SK-N-SH (cell line): ENCODE data around the gene GORASP1. TPM values are rescaled to one million over a fixed set of nuclear protein-coding genes. Genes with fewer than 3 reads are reported as not detected.
A peak's percentile ranks its signal among the peaks of the same experiment; 100 is the strongest.

Source experiments
- CTCF ChIA-PET: fragments of 300-600, 350-600 bp; formaldehyde crosslinking; extraction: SDS; loops from one replicate; lab custom pipeline; 2021; lab: Yijun Ruan, JAX
- POLR2A ChIA-PET: fragments of 350-600 bp; sonication (Branson Sonifier 250); formaldehyde crosslinking; extraction: SDS; loops from one replicate; lab custom pipeline; 2020; ENCODE audit warnings: antibody characterized with exemption, inconsistent platforms; lab: Yijun Ruan, JAX
- DNase-seq: peaks from one replicate; pipeline ENCODE4 v3.0.0; 2012
- H2AFZ ChIP-seq: fragments of 200-600 bp; sonication (generic); 2 replicates; pipeline ENCODE4 v1.8.1; 2016; ENCODE audit warnings: antibody characterized with exemption, mild to moderate bottlenecking, low read depth
- H3F3A ChIP-seq: fragments of 200-600 bp; sonication (generic); replicated peaks from 2 replicates; pipeline ENCODE3; 2016; ENCODE audit warnings: antibody characterized with exemption, mild to moderate bottlenecking; ENCODE audit not compliant: insufficient read depth
- H3K27ac ChIP-seq, 2 experiments: fragments of 200-500 bp in 1 of 2; fragments of 200-600 bp in 1 of 2; sonication (Bioruptor generic) in 1 of 2; sonication (generic), shearing (Covaris generic) in 1 of 2; 2 replicates each; pipeline versions ENCODE4 v1.5.1 to v1.6.1; 2014 to 2016; ENCODE audit warnings: low read depth in 2 of 2, inconsistent platforms in 1 of 2, low read length in 1 of 2, mild to moderate bottlenecking in 1 of 2, mixed read lengths in 1 of 2
- H3K27me3 ChIP-seq: fragments of 200-600 bp; sonication (generic), shearing (Covaris generic); 2 replicates; pipeline ENCODE4 v1.6.1; 2016; ENCODE audit warnings: mixed run types; ENCODE audit not compliant: insufficient read depth
- H3K36me3 ChIP-seq, 2 experiments: fragments of 200-500 bp in 1 of 2; fragments of 200-600 bp in 1 of 2; sonication (Bioruptor generic) in 1 of 2; sonication (generic) in 1 of 2; replicated peaks in 1 of 2; 2 replicates each; pipeline versions ENCODE3 to v1.5.1; 2014 to 2016; ENCODE audit warnings: low read length in 1 of 2, mild to moderate bottlenecking in 1 of 2; ENCODE audit not compliant: insufficient read depth in 2 of 2, control insufficient read depth in 1 of 2
- H3K4me1 ChIP-seq, 2 experiments: fragments of 200-500 bp in 1 of 2; fragments of 200-600 bp in 1 of 2; sonication (Bioruptor generic) in 1 of 2; sonication (generic), shearing (Covaris generic) in 1 of 2; 2 replicates each; pipeline versions ENCODE4 v1.5.1 to v1.6.1; 2014 to 2016; ENCODE audit warnings: low read depth in 1 of 2, low read length in 1 of 2, mixed run types in 1 of 2; ENCODE audit not compliant: insufficient read depth in 2 of 2, control insufficient read depth in 1 of 2
- H3K4me2 ChIP-seq: fragments of 200-600 bp; sonication (generic), shearing (Covaris generic); 2 replicates; pipeline ENCODE4 v1.6.1; 2017; ENCODE audit warnings: mixed run types
- H3K4me3 ChIP-seq, 2 experiments: fragments of 200-500 bp in 1 of 2; fragments of 200-600 bp in 1 of 2; sonication (Bioruptor generic) in 1 of 2; sonication (generic), shearing (Covaris generic) in 1 of 2; 2 replicates each; pipeline versions ENCODE4 v1.5.1 to v1.8.1; 2014 to 2016; ENCODE audit warnings: low read depth in 2 of 2, inconsistent platforms in 1 of 2, low read length in 1 of 2, mild to moderate bottlenecking in 1 of 2, mixed read lengths in 1 of 2, moderate library complexity in 1 of 2
- H3K79me2 ChIP-seq: fragments of 200-600 bp; sonication (generic); 2 replicates; pipeline ENCODE4 v1.8.1; 2017; ENCODE audit warnings: mild to moderate bottlenecking; ENCODE audit not compliant: insufficient read depth
- H3K9ac ChIP-seq: fragments of 200-600 bp; sonication (generic); 2 replicates; pipeline ENCODE4 v1.6.1; 2017; ENCODE audit warnings: mixed run types
- H3K9me2 ChIP-seq: fragments of 200-600 bp; sonication (generic); 2 replicates; pipeline ENCODE4 v1.6.1; 2017; ENCODE audit warnings: mixed run types
- H3K9me3 ChIP-seq: fragments of 200-600 bp; sonication (generic); 2 replicates; pipeline ENCODE4 v1.6.1; 2017; ENCODE audit warnings: mixed run types, mild to moderate bottlenecking, moderate library complexity
- H4K20me1 ChIP-seq: fragments of 200-600 bp; sonication (generic); 2 replicates; pipeline ENCODE4 v1.6.1; 2017; ENCODE audit warnings: mild to moderate bottlenecking, mixed run types; ENCODE audit not compliant: insufficient read depth
- ELF1 ChIP-seq: IDR thresholded peaks from 2 replicates; pipeline ENCODE4 v1.4.0; 2012
- FOSL2 ChIP-seq: IDR thresholded peaks from 2 replicates; pipeline ENCODE4 v1.4.0; 2012; ENCODE audit warnings: low read depth, mild to moderate bottlenecking, moderate library complexity, borderline replicate concordance
- FOXJ3 ChIP-seq: sonication (generic); formaldehyde crosslinking; IDR thresholded peaks from 2 replicates; pipeline ENCODE4 v1.5.1; 2020; ENCODE audit warnings: mild to moderate bottlenecking, missing genetic modification reagents
- GATA2 ChIP-seq: sonication (generic); formaldehyde crosslinking; IDR thresholded peaks from 2 replicates; pipeline ENCODE4 v1.5.0; 2020; ENCODE audit warnings: mild to moderate bottlenecking, missing genetic modification reagents
- NRF1 ChIP-seq: IDR thresholded peaks from 2 replicates; pipeline ENCODE4 v1.6.1; 2012; ENCODE audit warnings: low read depth, mild to moderate bottlenecking, low read length
- SMC3 ChIP-seq: IDR thresholded peaks from 2 replicates; pipeline ENCODE4 v1.6.1; 2012; ENCODE audit warnings: low read depth, low read length, improper control_type of control experiment
- TAF1 ChIP-seq: IDR thresholded peaks from 2 replicates; pipeline ENCODE4 v1.6.1; 2012; ENCODE audit warnings: low read depth, mild to moderate bottlenecking, low read length, moderate library complexity, borderline replicate concordance
- TCF12 ChIP-seq: IDR thresholded peaks from 2 replicates; pipeline ENCODE4 v1.4.0; 2012
- WGBS: methylation state at CpG from one replicate; pipeline ENCODE4 v1.1.6; 2017; ENCODE audit warnings: low lambda C conversion rate; 5-methylcytosine and 5-hydroxymethylcytosine counted together
- polyA plus RNA-seq, 3 experiments: library from polyadenylated mRNA; depleted of rRNA; stranded (reverse); fragments of >200 nt; gene quantifications; 2 replicates each; pipeline ENCODE4 v1.2.3, GENCODE V29; 2012
- TF ChIP-seq, protein P1 (sequence below): fragments of 150-350 bp; IDR thresholded peaks from 2 replicates; pipeline ENCODE4 v1.6.1; 2016; ENCODE audit warnings: mild to moderate bottlenecking, low read depth, low read length

The GORASP1 gene
- polyA plus RNA-seq, 1 of the 3 experiments (the other 2 are of a cell fraction): 44.3 TPM

DNA sequence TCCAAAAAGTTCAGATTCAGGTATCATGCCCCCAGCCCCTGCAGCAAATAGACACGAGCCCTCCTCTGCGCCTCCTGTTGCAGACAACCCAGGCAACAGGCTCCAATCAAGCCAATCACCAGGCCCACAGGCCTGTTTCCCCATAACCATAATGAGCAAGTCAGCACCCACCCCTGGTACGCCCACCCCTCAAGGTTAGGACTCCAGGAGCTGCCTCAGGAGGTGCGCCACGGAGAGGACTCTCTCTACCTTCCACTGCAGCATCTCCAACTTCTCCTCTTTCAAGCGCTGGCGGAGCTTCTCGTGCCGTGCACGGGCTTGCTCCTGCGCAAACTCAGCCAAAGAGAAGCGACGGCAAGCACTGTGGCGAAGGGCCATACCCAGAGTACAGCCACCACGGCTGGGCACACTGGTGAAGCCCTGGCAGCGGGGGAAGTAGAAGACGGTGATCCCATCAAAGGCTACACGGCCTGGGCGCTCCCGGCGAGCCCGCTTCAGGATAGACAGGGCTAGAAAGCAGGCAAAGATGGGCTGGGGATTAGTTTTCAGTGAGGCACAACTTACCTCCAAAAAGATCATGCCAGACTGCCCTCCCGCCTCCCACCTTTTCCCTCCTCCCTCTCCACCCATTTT, 37.4 kb upstream of the GORASP1 start:
- H3F3A ChIP-seq: peaks cover 31% of the 10 kb centered on the region
- no peak overlapping the region for H3K4me2 ChIP-seq
- H3K79me2 ChIP-seq: peaks cover 88% of the 10 kb centered on the region
- CTCF ChIA-PET: interaction anchor here (1.0 to 3.2 kb wide), 5 partner anchors 10 to 147 kb away, joined by 3 to 18 read pairs (median 7); no protein-coding TSS in a partner anchor
- H3K9ac ChIP-seq: no peak overlapping the region
- no peaks in the 10 kb centered on the region for H3K9me3 ChIP-seq
- no peak overlapping the region for H3K4me3 ChIP-seq
- WGBS: 96% methylated on average over 19 of the region's 23 CpGs
- H4K20me1 ChIP-seq: peaks cover 32% of the 10 kb centered on the region
- TF ChIP-seq FOSL2 (no peak), TAF1 (no peak), SMC3 (no peak), FOXJ3 (no peak), TCF12 (no peak), ELF1 (no peak)
- TF ChIP-seq, protein P1, sequence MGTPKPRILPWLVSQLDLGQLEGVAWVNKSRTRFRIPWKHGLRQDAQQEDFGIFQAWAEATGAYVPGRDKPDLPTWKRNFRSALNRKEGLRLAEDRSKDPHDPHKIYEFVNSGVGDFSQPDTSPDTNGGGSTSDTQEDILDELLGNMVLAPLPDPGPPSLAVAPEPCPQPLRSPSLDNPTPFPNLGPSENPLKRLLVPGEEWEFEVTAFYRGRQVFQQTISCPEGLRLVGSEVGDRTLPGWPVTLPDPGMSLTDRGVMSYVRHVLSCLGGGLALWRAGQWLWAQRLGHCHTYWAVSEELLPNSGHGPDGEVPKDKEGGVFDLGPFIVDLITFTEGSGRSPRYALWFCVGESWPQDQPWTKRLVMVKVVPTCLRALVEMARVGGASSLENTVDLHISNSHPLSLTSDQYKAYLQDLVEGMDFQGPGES: no peak
- H2AFZ ChIP-seq: no peak overlapping the region
- H3K4me1 ChIP-seq: peaks cover 42 to 81% of the 10 kb centered on the region in 2 experiments
- H3K27me3 ChIP-seq: no peaks in the 10 kb centered on the region
- no peaks in the 10 kb centered on the region for H3K9me2 ChIP-seq
- peaks cover 40 to 47% of the 10 kb centered on the region in 2 experiments for H3K36me3 ChIP-seq
- DNase-seq: no peak
- H3K27ac ChIP-seq: no peak overlapping the region
- POLR2A ChIA-PET: no interaction called here

DNA sequence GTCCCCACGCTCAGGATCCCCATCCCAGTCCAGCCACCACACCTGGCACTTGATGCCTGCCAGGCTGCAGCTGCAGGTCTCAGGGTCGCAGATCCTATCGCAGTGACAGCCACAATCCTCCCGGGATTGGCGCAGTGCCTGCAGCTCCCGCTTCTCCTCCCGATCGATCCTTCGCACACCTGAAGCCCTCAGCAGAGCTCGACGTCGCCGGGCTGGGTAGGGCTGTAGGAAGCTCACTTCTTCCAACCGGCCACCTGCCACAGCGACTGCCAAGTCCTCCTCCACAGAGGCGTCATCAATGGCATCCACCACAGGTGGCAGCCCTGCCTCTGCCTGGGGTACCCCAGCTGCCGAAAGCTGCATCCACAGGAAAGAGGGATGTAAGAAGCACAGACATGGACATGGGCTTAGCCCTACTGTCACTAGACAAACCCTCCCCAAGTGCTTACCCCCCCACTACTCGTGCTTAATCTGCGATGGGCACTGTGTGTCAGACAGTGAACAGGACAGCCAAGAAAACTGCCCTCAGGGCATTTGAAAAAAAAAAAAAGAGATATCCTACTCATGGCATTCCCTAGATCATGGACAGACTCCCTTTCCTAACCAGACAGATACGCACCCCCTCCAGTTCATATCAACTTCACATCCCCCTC, 36.8 kb upstream of the GORASP1 start:
- H3K27me3 ChIP-seq: no peaks in the 10 kb centered on the region
- peaks cover 36 to 79% of the 10 kb centered on the region in 2 experiments for H3K4me1 ChIP-seq
- peaks cover 81% of the 10 kb centered on the region for H3K79me2 ChIP-seq
- 79% methylated on average over 20 of the region's 20 CpGs for WGBS
- H3K9me2 ChIP-seq: no peaks in the 10 kb centered on the region
- TF ChIP-seq GATA2 (CRISPR knock-in tag): peak; percentile 46; the same call in 1 of the 2 replicates
- TF ChIP-seq NRF1: no peak
- TF ChIP-seq FOXJ3: peak; percentile 52; the same call in 1 of the 2 replicates
- H2AFZ ChIP-seq: no peak overlapping the region
- peaks cover 40 to 48% of the 10 kb centered on the region in 2 experiments for H3K36me3 ChIP-seq
- H3K9ac ChIP-seq: no peak overlapping the region
- H3K9me3 ChIP-seq: no peaks in the 10 kb centered on the region
- H4K20me1 ChIP-seq: peaks cover 27% of the 10 kb centered on the region
- ChIA-PET POLR2A (no interaction called here), CTCF (interaction anchor here (1.4 to 3.2 kb wide), 3 partner anchors 18 to 148 kb away, joined by 5 to 18 read pairs (median 7); no protein-coding TSS in a partner anchor)
- no peak overlapping the region for H3K4me2 ChIP-seq
- peaks cover 25% of the 10 kb centered on the region for H3F3A ChIP-seq
- no peak overlapping the region for H3K4me3 ChIP-seq
- peak; percentile 67 for DNase-seq
- H3K27ac ChIP-seq: no peak overlapping the region; a peak in 1 of 4 replicates
